Activated T-helper 1 cell treated with anti-CD3 and anti-CD28 coated beads, Interleukin-2, amount 50 U/mL, for 16 hours (primary cell): Measurements from ENCODE around the gene C2CD4C.
"Not testable (repeated sequence)": the region's sequence is repeated elsewhere in the genome, so short reads cannot be mapped to it uniquely, and the experiment has no call there.

ENCODE experiments used
- DNase-seq, 2 donors: peaks; one replicate each; pipeline ENCODE4 v3.0.0-alpha.2; 2020; ENCODE audit warnings: low read depth in 1 of 2, low spot score in 1 of 2

C2CD4C gene

GRCh38 chr19:408902-409515, at the start of gene C2CD4C:
Gene C2CD4C, minus strand, starts transcription at chr19:409147. Its CDS starts 786 bp downstream, at chr19:408361.
- no peak for DNase-seq

- no peak for DNase-seq
Observed at GRCh38 chr19:458091-459042, 49.4 kb upstream of the C2CD4C start.

GRCh38 chr19:457636-458035, 48.7 kb upstream of the C2CD4C start:
- no peak for DNase-seq

DNA sequence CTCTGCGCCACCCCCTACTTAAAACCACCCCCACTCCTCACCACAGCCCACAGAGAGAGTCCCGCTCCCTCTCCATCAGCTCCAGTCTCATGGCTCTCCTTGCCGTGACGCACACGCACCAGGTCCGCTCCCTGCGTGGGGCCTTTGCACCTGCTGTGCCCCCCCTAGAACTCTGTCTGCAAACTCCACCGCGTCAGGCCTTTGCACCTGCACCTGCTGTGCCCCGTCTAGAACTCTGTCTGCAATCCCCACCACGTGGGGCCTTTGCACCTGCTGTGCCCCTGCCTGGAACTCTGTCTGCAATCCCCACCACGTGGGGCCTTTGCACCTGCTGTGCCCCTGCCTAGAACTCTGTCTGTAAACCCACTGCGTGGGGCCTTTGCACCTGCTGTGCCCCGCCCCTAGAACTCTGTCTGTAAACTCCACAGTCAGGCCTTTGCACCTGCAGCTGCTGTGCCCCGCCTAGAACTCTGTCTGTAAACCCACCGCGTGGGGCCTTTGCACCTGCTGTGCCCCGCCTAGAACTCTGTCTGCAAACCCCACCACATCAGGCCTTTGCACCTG, 47.7 kb upstream of the C2CD4C start:
- DNase-seq, result no peak

DNA sequence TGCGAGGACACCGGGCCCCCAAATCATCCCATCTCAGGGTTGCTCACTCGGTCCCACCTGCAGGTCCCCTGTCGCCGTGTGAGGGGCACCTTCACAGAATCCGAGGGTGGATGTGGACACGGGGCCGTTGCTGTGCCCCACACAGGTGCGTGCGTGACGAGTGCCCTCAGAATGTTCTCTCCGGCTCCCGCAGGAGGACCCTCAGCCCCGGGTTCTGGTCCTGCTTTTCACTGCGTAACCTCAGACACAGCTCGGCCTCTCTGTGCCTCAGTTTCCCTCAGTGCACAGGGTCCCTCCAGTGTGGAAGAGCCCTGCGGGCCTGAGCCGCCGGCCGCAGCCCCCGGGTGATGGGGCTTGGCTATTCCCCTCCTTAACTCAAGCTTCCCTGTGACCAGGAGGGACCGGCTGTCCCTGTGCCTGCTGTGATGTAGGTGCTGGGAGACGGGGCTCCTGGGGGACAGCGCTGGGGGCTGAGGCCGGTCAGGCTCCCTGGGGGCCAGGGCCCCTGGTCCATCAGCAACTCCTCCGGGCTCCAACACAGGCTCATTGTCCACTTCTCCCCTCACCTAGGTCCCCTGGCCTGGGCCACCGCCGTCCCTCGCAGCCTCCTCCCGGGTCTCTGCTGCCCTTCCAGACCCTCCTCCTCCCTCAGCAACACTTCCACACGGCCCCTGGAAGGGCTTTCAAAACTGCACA, 47.1 kb upstream of the C2CD4C start:
- no peak for DNase-seq

- no peak for DNase-seq
Observed at GRCh38 chr19:455031-455705, 46.2 kb upstream of the C2CD4C start.

- no peak for DNase-seq
Observed at GRCh38 chr19:453606-454005, 44.7 kb upstream of the C2CD4C start.

GRCh38 chr19:452829-453228, 43.9 kb upstream of the C2CD4C start:
- DNase-seq, result no peak

DNA sequence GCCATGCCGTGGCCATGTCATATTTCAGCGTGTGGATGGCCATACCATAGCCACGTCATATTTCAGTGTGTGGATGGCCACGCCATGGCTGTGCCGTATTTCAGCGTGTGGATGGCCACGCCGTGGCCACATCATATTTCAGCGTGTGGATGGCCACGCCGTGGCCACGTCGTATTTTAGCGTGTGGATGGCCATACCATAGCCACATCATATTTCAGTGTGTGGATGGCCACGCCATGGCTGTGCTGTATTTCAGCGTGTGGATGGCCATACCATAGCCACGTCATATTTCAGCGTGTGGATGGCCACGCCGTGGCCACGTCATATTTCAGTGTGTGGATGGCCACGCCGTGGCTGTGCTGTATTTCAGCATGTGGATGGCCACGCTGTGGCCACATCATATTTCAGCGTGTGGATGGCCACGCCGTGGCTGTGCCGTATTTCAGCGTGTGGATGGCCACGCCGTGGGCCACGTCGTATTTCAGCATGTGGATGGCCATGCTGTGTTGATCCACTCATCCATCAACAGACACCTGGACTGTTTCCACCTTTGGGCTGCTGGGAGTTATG, 42.0 kb upstream of the C2CD4C start:
- DNase-seq, result not testable (repeated sequence)

DNA sequence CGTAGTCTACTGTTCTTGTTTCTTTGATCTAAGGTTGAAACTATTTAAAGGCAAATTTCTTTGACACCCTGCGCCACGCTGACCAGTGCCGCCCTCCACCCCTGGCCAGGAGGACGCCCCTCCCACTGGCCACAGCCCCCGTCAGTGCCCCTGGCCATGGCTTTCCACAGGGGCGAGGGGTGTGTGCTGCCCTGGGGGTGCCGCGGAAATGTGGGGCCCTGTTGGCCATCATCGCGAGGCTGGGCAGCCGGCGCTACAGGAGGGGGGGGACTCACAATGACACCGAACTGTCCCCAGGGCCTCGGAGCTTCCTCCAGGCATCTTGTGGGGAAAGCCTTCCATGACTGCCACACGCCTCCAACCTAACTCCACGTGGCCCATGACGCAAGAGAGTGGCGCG, 41.0 kb upstream of the C2CD4C start:
- no peak for DNase-seq

DNA sequence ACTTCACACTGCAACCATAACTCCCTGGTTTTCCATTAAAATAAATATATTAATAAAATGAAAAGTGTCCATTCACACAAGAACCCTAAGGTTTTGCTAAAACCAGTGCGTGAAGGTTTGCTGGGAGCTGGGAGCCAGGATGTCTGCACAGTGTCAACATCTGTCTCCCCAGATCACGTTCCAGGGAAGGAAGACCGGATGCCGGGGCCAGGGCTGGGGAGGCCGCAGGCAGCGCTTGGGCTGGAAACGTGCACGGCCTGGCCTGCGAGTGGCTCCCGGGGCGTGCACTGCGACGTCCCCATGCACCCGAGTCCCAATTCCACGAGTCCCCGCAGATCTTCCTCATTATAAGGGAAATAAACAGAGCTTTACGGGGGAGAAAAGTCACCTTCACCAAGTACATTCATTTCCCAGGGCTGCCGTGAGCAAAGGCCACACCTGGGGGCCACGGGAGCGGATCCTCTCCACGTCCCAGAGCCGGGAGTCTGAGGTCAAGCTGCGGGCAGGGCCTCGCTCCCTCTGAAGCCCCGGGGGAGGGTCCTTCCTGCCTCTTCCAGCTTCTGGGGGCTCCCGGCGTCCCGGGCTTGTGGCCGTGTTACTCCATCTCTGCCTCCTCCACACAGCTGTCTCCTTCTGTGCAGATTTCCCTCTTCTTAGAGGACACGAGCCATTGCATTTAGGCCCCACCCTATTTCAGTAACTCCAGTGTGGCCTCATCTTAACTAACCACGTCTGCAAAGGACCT, 39.0 kb upstream of the C2CD4C start:
- no peak for DNase-seq

GRCh38 chr19:447064-447426, 38.1 kb upstream of the C2CD4C start:
- no peak for DNase-seq

GRCh38 chr19:444677-445210, 35.8 kb upstream of the C2CD4C start:
- DNase-seq, result no peak

- DNase-seq, result no peak
Observed at GRCh38 chr19:443005-443404, 34.1 kb upstream of the C2CD4C start.

DNA sequence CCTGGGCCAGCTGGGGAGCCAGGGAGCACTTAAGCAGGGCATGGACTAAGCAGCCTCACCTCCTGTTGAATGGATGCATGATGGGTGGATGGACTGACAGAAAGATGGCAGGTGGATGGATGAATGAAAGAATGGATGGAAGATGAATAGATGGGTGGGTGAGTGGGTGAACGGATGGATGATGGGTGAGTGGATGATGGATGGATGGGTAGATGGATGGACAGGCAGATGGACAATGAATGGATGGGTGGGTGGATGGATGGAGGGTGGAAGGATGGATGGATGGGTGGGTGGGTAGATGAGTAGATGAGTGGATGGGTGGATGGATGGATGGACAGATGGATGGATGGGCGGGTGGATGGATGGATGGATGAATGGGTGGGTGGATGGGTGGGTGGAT, 33.1 kb upstream of the C2CD4C start:
- no peak for DNase-seq

GRCh38 chr19:441213-441836, 32.4 kb upstream of the C2CD4C start:
- no peak for DNase-seq

DNA sequence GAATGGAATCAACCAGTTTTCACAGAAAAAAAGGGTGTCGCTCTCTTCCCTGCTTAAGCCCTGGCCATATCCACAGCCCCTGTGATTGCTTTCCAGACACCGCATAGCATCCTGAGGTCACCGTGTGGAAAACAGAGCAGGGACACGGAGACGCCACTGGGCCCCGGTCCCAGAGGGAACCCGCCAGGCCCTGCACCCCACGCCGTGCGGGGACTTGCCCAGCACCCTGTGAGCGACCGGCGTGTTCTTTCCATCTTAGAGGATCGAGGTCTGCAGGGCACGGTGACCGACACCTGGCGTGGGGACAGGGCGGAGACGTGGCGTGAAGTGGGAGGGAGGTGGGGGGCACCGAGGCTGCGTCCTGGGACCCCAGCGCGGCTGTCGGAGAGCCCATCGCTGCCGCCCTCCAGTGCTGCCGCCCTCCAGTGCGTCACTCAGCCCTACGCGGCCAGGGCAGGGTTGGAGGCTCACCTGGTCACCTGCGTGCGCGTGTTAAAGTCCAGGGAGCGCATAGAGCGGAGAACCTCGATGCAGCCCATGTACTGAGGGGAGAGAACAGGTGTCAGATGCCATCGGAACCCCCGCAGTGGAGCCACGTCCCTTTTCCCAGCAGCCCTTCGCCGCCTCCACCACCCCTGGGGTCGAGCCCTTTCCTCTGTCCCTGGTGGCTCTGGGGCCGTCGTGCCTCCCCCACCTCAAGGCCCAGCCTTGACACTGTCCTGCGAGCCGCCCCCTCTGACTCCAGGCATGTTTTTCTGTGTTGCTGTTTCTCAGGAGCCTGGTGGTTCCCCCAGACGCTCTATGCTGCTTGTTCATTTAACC, 31.7 kb upstream of the C2CD4C start:
- no peak for DNase-seq

GRCh38 chr19:439167-439900, 30.4 kb upstream of the C2CD4C start:
- DNase-seq, result no peak
